OCI-LY3 (cell line): ENCODE data around the gene PDGFC.

Experiments
- H2AFZ ChIP-seq: fragments of 200-600, 300-600 bp; shearing (Covaris generic); 2 replicates; pipeline ENCODE4 v1.6.0; 2014; ENCODE audit warnings: antibody characterized with exemption, low read depth, low read length
- H3K27ac ChIP-seq: fragments of 200-600, 300-600 bp; sonication (generic); 2 replicates; pipeline ENCODE4 v1.5.1; 2014; ENCODE audit warnings: mild to moderate bottlenecking, low read length, moderate library complexity, mixed read lengths
- H3K27me3 ChIP-seq: fragments of 200-600, 300-600 bp; sonication (generic); 2 replicates; pipeline ENCODE4 v1.6.1; 2014; ENCODE audit warnings: low read depth, low read length, mixed read lengths
- H3K36me3 ChIP-seq: fragments of 200-600, 300-600 bp; sonication (generic); replicated peaks from 2 replicates; pipeline ENCODE3; 2014; ENCODE audit warnings: low read depth, low read length, mixed read lengths
- H3K4me1 ChIP-seq: fragments of 300-600, 200-600 bp; sonication (generic); 2 replicates; pipeline ENCODE4 v1.6.1; 2014; ENCODE audit warnings: low read length, mixed read lengths
- H3K4me2 ChIP-seq: fragments of 200-600, 300-600 bp; sonication (generic); 2 replicates; pipeline ENCODE4 v1.6.1; 2014; ENCODE audit warnings: low read length, mixed read lengths
- H3K4me3 ChIP-seq: fragments of 300-600, 200-600 bp; sonication (generic); 2 replicates; pipeline ENCODE4 v1.5.1; 2014; ENCODE audit warnings: antibody characterized with exemption, mild to moderate bottlenecking, low read length, moderate library complexity
- H3K79me2 ChIP-seq: fragments of 300-600, 200-600 bp; shearing (Covaris generic); 2 replicates; pipeline ENCODE4 v1.6.1; 2014; ENCODE audit warnings: mild to moderate bottlenecking, low read length, mixed read lengths
- H3K9ac ChIP-seq: fragments of 300-600, 200-600 bp; shearing (Covaris generic); 2 replicates; pipeline ENCODE4 v1.6.0; 2014; ENCODE audit warnings: mild to moderate bottlenecking, low read length, moderate library complexity
- H3K9me3 ChIP-seq: fragments of 200-600, 300-600 bp; shearing (Covaris generic); 2 replicates; pipeline ENCODE4 v1.6.1; 2014; ENCODE audit warnings: low read length, mixed read lengths; ENCODE audit not compliant: insufficient read depth
- H4K20me1 ChIP-seq: fragments of 200-600, 300-600 bp; sonication (generic); 2 replicates; pipeline ENCODE4 v1.6.1; 2016; ENCODE audit warnings: low read length, mixed read lengths; ENCODE audit not compliant: insufficient read depth
- EZH2phosphoT487 ChIP-seq: fragments of 200-600 bp; shearing (Covaris generic); IDR thresholded peaks from 2 replicates; pipeline ENCODE4 v1.6.1; 2018; ENCODE audit warnings: antibody characterized with exemption, mixed run types, low read depth
- TF ChIP-seq, protein P1 (sequence below): fragments of 200-600, 300-600 bp; sonication (generic); IDR thresholded peaks from 2 replicates; pipeline ENCODE4 v1.5.1; 2014; ENCODE audit warnings: antibody characterized with exemption, low read length, low read depth

PDGFC gene

DNA sequence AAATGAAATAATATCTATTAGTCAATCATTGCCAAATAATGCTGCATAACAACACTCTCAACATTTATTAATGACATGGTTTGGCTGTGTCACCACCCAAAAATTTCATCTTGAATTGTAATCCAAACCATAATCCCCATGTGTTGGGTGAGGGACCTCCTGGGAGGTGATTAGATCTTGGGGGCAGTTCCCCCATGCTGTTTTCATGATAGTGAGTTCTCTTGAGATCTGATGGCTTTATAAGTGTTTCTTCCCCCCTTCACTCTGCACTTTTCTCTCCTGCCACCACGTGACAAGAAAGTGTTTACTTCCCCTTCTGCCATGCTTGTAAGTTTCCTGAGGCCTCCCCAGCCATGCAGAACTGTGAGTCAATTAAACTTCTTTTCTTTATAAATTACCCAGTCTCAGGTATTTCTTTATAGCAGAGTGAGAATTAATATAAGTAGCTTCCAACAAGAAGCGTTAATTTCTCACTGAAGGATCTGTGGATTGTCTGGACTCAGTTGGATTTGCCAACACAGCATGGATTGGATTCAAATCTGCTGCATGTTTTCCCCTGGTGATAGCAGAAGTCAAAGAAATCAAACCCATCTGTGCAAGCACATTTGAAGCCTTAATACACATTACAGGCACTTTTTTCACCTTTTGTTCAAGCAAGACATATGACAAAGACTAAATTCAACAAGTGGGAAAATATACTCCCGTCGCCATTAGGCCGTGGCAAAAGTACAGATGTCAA, 216.6 kb downstream of the PDGFC start:
- no peaks in the 10 kb centered on the region for H3K36me3 ChIP-seq
- H3K9me3 ChIP-seq, result no peaks in the 10 kb centered on the region
- peak overlapping the region; percentile 13; the same call in 1 of the 2 replicates for H2AFZ ChIP-seq
- H3K4me3 ChIP-seq, result no peak overlapping the region
- H3K27ac ChIP-seq, result no peak overlapping the region
- TF ChIP-seq, protein P1, sequence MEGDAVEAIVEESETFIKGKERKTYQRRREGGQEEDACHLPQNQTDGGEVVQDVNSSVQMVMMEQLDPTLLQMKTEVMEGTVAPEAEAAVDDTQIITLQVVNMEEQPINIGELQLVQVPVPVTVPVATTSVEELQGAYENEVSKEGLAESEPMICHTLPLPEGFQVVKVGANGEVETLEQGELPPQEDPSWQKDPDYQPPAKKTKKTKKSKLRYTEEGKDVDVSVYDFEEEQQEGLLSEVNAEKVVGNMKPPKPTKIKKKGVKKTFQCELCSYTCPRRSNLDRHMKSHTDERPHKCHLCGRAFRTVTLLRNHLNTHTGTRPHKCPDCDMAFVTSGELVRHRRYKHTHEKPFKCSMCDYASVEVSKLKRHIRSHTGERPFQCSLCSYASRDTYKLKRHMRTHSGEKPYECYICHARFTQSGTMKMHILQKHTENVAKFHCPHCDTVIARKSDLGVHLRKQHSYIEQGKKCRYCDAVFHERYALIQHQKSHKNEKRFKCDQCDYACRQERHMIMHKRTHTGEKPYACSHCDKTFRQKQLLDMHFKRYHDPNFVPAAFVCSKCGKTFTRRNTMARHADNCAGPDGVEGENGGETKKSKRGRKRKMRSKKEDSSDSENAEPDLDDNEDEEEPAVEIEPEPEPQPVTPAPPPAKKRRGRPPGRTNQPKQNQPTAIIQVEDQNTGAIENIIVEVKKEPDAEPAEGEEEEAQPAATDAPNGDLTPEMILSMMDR, result no peak
- no peak for TF ChIP-seq EZH2phosphoT487
- H3K9ac ChIP-seq, result no peak overlapping the region
- H3K79me2 ChIP-seq, result no peaks in the 10 kb centered on the region
- H4K20me1 ChIP-seq, result no peaks in the 10 kb centered on the region
- H3K4me1 ChIP-seq, result peaks cover 6% of the 10 kb centered on the region
- H3K27me3 ChIP-seq, result no peaks in the 10 kb centered on the region
- H3K4me2 ChIP-seq, result no peak overlapping the region

DNA sequence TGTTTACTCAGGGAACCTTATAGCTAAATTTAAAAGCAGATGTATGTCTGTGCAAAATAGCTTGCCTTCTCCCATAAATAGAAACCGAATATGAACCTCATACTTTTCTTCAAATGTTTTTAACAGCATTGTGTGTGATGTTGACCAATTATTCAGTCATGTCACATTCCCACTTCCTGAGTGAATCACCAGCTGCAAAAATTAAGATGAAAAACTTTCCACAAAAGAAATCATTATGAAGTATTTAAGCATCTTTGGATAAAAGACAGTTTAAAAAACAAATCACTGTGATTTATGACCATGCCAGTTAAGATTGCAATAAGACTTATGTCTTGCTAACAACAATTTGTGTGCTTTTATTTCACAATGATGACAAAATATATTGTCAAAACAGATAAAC, 220.1 kb downstream of the PDGFC start:
- H3K27me3 ChIP-seq, result no peaks in the 10 kb centered on the region
- no peak for TF ChIP-seq EZH2phosphoT487
- H3K9ac ChIP-seq, result no peak overlapping the region
- H3K4me1 ChIP-seq, result peaks cover 6% of the 10 kb centered on the region
- no peak overlapping the region for H3K4me2 ChIP-seq
- no peak overlapping the region for H2AFZ ChIP-seq
- H3K9me3 ChIP-seq, result no peaks in the 10 kb centered on the region
- no peak overlapping the region for H3K4me3 ChIP-seq
- H3K36me3 ChIP-seq, result no peaks in the 10 kb centered on the region
- no peaks in the 10 kb centered on the region for H3K79me2 ChIP-seq
- H4K20me1 ChIP-seq, result no peaks in the 10 kb centered on the region
- no peak overlapping the region for H3K27ac ChIP-seq

DNA sequence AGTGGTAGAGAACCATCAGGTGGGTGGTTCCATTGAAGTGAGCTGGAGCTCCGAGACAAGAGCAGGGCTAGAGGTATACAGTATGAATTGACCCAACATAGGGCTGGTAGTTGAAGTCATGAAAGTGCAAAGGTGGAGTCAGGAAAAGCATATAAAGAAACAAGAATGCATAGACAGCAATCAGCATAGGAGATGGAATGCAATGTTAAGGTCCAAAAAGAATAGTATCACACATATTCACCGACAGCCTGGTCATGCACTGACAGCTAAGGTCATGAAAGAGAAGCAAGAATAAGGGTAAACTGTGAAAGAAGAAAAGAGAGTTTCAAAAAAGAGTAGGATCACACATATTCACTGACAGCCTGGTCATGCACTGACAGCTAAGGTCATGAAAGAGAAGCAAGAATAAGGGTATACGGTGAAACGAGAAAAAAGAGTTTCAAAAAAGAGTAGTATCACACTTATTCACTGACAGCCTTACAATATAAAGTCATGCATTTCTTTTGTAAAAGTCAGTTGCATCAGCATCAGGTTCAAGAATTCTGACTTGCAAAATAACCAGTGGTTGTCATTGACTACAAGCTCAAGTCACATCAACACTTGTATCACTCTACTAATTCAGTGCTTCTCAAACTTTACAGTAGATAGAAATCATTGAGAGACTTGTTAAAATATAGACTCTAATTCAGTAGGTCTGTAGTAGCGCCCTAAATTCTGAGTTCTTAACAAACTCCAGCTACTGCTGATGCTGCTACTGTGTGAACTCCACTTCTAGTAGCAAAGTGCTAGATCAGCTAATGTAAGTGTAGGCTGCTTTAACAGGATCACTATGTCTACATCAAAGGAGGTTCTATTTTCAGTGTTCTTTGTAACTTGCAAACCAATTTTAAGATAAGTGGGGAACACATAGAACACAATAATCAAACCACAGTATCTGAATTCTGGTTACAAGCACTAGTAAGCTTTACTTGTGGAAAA, 221.9 kb downstream of the PDGFC start:
- Histone ChIP-seq H3K4me1 (peaks cover 1% of the 10 kb centered on the region), H3K4me2 (no peak overlapping the region), H3K27ac (no peak overlapping the region), H2AFZ (no peak overlapping the region), H3K9me3 (no peaks in the 10 kb centered on the region), H3K79me2 (no peaks in the 10 kb centered on the region), H4K20me1 (no peaks in the 10 kb centered on the region), H3K9ac (no peak overlapping the region), H3K27me3 (no peaks in the 10 kb centered on the region), H3K36me3 (no peaks in the 10 kb centered on the region), H3K4me3 (no peak overlapping the region)
- TF ChIP-seq EZH2phosphoT487, result no peak
- TF ChIP-seq, protein P1, result no peak

DNA sequence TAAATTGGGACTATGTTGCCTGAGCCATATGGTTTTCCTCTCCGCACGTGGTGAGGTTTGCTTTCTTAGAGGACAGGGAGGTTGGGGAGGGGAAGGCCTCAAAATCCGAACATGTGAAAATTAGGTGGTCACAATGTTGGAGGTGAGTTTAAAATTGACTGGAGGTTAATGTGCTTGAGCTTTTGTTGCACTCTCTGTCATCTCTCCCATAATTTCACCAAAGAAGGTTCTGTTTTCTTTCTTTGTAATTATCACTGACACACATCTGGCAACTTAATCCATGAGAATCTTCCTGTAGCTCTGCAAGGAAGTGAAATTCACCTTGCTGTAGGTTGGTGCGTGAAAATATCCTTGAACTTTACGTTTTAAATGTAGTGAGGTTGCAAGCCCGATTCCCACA, 225.5 kb downstream of the PDGFC start:
- no peak overlapping the region for H2AFZ ChIP-seq
- H3K79me2 ChIP-seq, result no peaks in the 10 kb centered on the region
- no peak overlapping the region for H3K4me2 ChIP-seq
- no peaks in the 10 kb centered on the region for H3K4me1 ChIP-seq
- no peak overlapping the region for H3K27ac ChIP-seq
- no peak for TF ChIP-seq EZH2phosphoT487
- TF ChIP-seq, protein P1, result no peak
- H4K20me1 ChIP-seq, result no peaks in the 10 kb centered on the region
- H3K36me3 ChIP-seq, result no peaks in the 10 kb centered on the region
- H3K4me3 ChIP-seq, result no peak overlapping the region
- H3K9me3 ChIP-seq, result no peaks in the 10 kb centered on the region
- H3K9ac ChIP-seq, result no peak overlapping the region
- H3K27me3 ChIP-seq, result no peaks in the 10 kb centered on the region
